ENCODE results near the gene KCNQ1. TPM values are rescaled to one million over a fixed set of nuclear protein-coding genes. Genes with fewer than 3 reads are reported as not detected.

Gene KCNQ1
- total and polyA plus RNA-seq, 2 donors (not counting 3 experiments of a cell fraction or from before 2014, with no cell fraction given), result 0.07 to 0.09 TPM

- Histone ChIP-seq H3K36me3 (ENCODE audit: control insufficient read depth in 2 of 2, extremely low read depth in 1 of 2, insufficient read depth in 2 of 2, low read length in 2 of 2) (no peaks in the 10 kb centered on the region), H3K9me3 (replicated peaks; ENCODE audit: control insufficient read depth, insufficient read depth, low read length) (no peaks in the 10 kb centered on the region), H3K4me2 (ENCODE audit: insufficient read depth, low read length) (no peak overlapping the region), H2AFZ (ENCODE audit: low read depth, low read length) (no peak overlapping the region), H3K79me2 (ENCODE audit: control insufficient read depth, insufficient read depth, low read length) (no peaks in the 10 kb centered on the region), H3K9ac (replicated peaks; ENCODE audit: extremely low read depth, insufficient read depth, low read length) (no peak overlapping the region), H3K27me3 (ENCODE audit: control insufficient read depth in 2 of 2, insufficient read depth in 2 of 2, low read length in 2 of 2) (peaks cover 0 to 2% of the 10 kb centered on the region in 2 experiments), H4K20me1 (replicated peaks; ENCODE audit: control insufficient read depth, extremely low read depth, insufficient read depth, low read length) (no peaks in the 10 kb centered on the region), H3K27ac (ENCODE audit: insufficient read depth, low read depth, low read length) (no peak overlapping the region), H3K9me1 (replicated peaks; ENCODE audit: control insufficient read depth, extremely low read depth, insufficient read depth, low read length) (no peaks in the 10 kb centered on the region), H3K4me3 (replicated peaks in 1 of 3; ENCODE audit: insufficient read depth in 1 of 3, low read depth in 1 of 3, low read length in 3 of 3) (no peak overlapping the region), H3K4me1 (ENCODE audit: control insufficient read depth, extremely low read depth, insufficient read depth, low read length) (no peaks in the 10 kb centered on the region)
- no peak for FAIRE-seq
- CTCF ChIA-PET, result no interaction called here
- TF ChIP-seq POLR2AphosphoS5 (IDR thresholded peaks at IDR 0.05; ENCODE audit: insufficient read depth, low read depth, low read length), result no peak
- TF ChIP-seq FOS (IDR thresholded peaks at IDR 0.05; ENCODE audit: borderline replicate concordance, insufficient read depth, low read length), result no peak
- TF ChIP-seq, protein P1, sequence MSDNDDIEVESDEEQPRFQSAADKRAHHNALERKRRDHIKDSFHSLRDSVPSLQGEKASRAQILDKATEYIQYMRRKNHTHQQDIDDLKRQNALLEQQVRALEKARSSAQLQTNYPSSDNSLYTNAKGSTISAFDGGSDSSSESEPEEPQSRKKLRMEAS (IDR thresholded peaks at IDR 0.05; ENCODE audit: insufficient read depth, insufficient read length), result no peak
- TF ChIP-seq JUN (IDR thresholded peaks at IDR 0.05; ENCODE audit: borderline replicate concordance, insufficient read depth, insufficient read length, low read depth), result no peak
- TF ChIP-seq POLR2A (IDR thresholded peaks at IDR 0.05; ENCODE audit: low read depth, low read length), result no peak
- no peak for TF ChIP-seq MYC (IDR thresholded peaks at IDR 0.05; ENCODE audit: low read depth, low read length)
- TF ChIP-seq, protein P2, sequence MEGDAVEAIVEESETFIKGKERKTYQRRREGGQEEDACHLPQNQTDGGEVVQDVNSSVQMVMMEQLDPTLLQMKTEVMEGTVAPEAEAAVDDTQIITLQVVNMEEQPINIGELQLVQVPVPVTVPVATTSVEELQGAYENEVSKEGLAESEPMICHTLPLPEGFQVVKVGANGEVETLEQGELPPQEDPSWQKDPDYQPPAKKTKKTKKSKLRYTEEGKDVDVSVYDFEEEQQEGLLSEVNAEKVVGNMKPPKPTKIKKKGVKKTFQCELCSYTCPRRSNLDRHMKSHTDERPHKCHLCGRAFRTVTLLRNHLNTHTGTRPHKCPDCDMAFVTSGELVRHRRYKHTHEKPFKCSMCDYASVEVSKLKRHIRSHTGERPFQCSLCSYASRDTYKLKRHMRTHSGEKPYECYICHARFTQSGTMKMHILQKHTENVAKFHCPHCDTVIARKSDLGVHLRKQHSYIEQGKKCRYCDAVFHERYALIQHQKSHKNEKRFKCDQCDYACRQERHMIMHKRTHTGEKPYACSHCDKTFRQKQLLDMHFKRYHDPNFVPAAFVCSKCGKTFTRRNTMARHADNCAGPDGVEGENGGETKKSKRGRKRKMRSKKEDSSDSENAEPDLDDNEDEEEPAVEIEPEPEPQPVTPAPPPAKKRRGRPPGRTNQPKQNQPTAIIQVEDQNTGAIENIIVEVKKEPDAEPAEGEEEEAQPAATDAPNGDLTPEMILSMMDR (IDR thresholded peaks at IDR 0.05; ENCODE audit: extremely low read depth in 1 of 2, insufficient read depth in 1 of 2, low read depth in 1 of 2, low read length in 2 of 2), result no peak
- no peak for TF ChIP-seq EZH2 (IDR thresholded peaks at IDR 0.05; ENCODE audit: borderline replicate concordance, low read depth, low read length, severe bottlenecking)
- TF ChIP-seq GATA2 (IDR thresholded peaks at IDR 0.05; ENCODE audit: insufficient read depth, insufficient read length, low read depth, low read length), result no peak
- BruUV-seq (replicated peaks), result no TSS peak
- no peak for DNase-seq (ENCODE audit: low read depth, low spot score)
- POLR2A ChIA-PET, result no interaction called here
- dilution Hi-C loops (cut with MboI; ENCODE audit: extremely low pct_ligation_motif_present, low sequenced_read_pairs) (no loop called here), intact Hi-C loops (cut with micrococcal nuclease) (no loop called here)
These were observed 269.6 kb downstream of the KCNQ1 start for GRCh38 chr11:2714463-2714800.
